GM19023 (cell line): ENCODE measurements around the gene CHRM3.
"Not testable (repeated sequence)": the region's sequence is repeated elsewhere in the genome, so short reads cannot be mapped to it uniquely, and the experiment has no call there.

ENCODE experiments used
- ATAC-seq: cut with Tn5 transposase; IDR thresholded peaks from one replicate; pipeline ENCODE4 v1.9.1; 2021; ENCODE audit warnings: mild to moderate bottlenecking, moderate library complexity; ENCODE audit not compliant: unreplicated experiment

The CHRM3 gene

GRCh38 chr1:239386453-239387303 lies at the start of gene CHRM3:
Gene CHRM3, plus strand, starts transcription at chr1:239386568. Its CDS starts 520,884 bp downstream, at chr1:239907452.
- no peak for ATAC-seq

- ATAC-seq = no peak
Observed at GRCh38 chr1:239337799-239338430, 48.5 kb upstream of the CHRM3 start.

- ATAC-seq = no peak
Observed at GRCh38 chr1:239347776-239348175, 38.6 kb upstream of the CHRM3 start.

GRCh38 chr1:239348635-239349353 lies 37.6 kb upstream of the CHRM3 start:
- ATAC-seq = no peak

GRCh38 chr1:239349699-239350098 lies 36.7 kb upstream of the CHRM3 start:
- no peak for ATAC-seq

- no peak for ATAC-seq
Observed at GRCh38 chr1:239353536-239353935, 32.8 kb upstream of the CHRM3 start.

GRCh38 chr1:239354231-239354630 lies 32.1 kb upstream of the CHRM3 start:
- ATAC-seq = no peak

GRCh38 chr1:239357867-239358266 lies 28.5 kb upstream of the CHRM3 start:
- ATAC-seq = no peak

- ATAC-seq = no peak
Observed at GRCh38 chr1:239361403-239361802, 25.0 kb upstream of the CHRM3 start.

- no peak for ATAC-seq
Observed at GRCh38 chr1:239363930-239364329, 22.4 kb upstream of the CHRM3 start.

GRCh38 chr1:239367196-239367810 lies 19.1 kb upstream of the CHRM3 start:
- ATAC-seq = no peak

- ATAC-seq = no peak
Observed at GRCh38 chr1:239368436-239369109, 17.8 kb upstream of the CHRM3 start.

GRCh38 chr1:239370869-239371268 lies 15.5 kb upstream of the CHRM3 start:
- ATAC-seq = not testable (repeated sequence)

- no peak for ATAC-seq
Observed at GRCh38 chr1:239382666-239383065, 3.7 kb upstream of the CHRM3 start.

- no peak for ATAC-seq
Observed at GRCh38 chr1:239383714-239384113, 2.7 kb upstream of the CHRM3 start.

GRCh38 chr1:239387304-239388158 lies 1.2 kb downstream of the CHRM3 start:
- ATAC-seq = no peak

- no peak for ATAC-seq
Observed at GRCh38 chr1:239388159-239388485, 1.8 kb downstream of the CHRM3 start.

GRCh38 chr1:239388578-239388977 lies 2.2 kb downstream of the CHRM3 start:
- ATAC-seq = no peak

GRCh38 chr1:239389703-239390102 lies 3.3 kb downstream of the CHRM3 start:
- no peak for ATAC-seq

- ATAC-seq = no peak
Observed at GRCh38 chr1:239392271-239392670, 5.9 kb downstream of the CHRM3 start.
